HG03460 (cell line): ENCODE data around the gene PUM2.
"Not testable (repeated sequence)": the region's sequence is repeated elsewhere in the genome, so short reads cannot be mapped to it uniquely, and the experiment has no call there.

Source experiments
- ATAC-seq: cut with Tn5 transposase; IDR thresholded peaks from one replicate; pipeline ENCODE4 v1.9.1; 2021; ENCODE audit not compliant: unreplicated experiment

Gene PUM2

DNA sequence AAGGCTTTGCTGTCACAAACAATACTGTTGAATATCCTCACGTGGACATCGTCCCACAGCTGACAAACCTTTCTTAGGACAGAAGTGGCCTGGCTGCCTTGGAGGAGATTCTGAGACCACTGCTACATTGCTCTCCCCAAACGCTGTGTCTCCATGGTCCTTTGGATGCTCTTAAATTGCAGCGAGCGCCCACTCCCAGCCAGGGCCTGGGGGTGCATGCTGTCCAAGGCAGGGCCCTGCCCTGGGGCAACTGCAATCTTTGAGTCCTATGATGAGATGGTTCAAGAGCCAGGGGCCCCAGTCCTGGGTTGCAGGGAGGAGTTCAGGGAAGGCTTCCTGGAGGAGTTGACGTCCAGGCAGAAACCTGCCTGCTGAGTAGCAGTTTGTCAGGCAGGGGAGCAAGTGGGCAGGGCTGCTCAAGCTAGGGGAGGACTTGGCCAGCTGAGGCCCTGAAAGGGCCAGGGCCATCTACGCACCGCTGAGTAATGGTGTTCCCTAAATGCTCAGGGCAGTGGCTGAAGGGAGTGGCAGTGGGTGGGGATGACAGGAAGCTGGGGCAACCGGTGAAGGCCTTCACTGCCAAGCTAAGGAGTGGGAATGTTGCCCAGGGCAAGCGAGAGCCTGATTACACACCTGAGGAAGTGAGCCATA lies 114.9 kb downstream of the PUM2 start:
- ATAC-seq = no peak

DNA sequence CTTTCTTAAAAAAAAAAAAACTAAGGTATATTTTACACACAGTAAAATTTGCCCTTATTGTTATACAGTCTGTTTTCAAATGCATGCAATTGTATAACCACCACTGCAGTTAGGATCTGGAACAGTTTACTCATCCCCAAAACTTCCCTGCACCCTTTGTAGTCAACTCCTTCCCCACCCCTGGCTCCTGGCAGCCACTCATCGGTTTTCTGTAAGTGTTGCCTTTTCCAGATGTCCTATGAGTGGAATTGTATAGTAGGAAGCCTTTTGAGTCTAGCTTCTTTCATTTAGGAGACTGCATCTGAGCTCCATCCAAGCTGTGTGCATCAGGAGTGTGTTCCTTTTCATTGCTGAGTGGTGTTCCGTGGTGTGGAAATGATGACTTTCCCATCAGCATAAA lies 116.0 kb downstream of the PUM2 start:
- not testable (repeated sequence) for ATAC-seq

DNA sequence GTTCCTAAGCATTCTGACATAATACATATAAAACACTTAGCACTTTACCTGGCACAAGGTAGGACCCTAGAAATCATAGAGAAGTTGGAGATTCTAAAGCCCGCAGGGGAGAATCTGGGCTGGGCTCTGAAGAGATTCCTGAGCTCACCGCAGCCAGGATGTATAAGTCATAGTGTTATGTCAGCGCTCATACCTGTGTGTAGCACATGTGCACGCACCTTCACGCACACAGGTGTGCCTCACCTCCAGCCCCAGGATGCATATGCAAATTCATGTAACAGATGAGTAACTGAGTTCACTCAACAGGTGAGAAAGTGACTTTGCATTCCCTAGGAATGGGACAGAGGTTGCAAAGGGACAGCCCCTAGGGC lies 117.8 kb downstream of the PUM2 start:
- ATAC-seq = no peak

DNA sequence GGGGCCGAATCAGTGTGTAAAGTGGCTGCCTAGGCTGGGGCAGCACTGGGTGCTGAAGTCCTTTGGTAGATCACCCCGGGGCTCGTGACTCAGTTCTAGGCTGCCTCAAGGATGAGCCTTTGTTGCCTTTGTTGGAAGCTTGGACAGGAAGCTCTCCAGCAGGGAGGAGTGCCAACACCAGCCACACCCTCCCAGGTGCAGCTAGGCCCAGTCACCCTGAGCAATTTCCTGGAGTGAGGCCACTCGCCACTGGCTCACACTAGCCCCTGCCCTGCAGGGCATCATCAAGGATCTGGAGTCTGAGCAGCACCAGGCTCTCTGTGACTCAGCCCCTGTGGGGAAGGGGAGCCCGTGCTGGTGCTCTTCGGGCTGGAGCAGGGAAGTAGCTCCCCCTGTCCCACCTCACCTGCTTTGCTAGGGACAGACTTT lies 119.0 kb downstream of the PUM2 start:
- ATAC-seq = no peak

DNA sequence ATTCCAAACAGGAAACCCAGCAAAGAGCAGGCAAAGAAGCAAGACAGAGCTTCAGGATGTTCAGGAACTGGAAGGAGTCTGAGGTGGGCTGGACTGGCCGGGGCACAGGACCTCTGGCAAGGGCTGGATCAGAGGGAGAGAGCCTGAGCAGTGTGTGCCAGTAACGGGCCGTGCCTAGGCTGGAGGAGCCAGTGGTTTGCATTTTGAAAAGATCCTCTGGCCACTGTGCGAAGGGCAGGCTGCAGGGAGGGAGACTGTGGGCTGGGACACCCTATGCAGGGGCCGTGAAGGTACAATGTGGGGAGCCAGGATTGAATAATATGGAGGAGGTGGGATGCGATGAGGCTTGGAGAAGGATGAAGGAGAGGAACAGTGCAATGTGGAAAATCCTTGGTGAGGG lies 119.5 kb downstream of the PUM2 start:
- no peak for ATAC-seq

DNA sequence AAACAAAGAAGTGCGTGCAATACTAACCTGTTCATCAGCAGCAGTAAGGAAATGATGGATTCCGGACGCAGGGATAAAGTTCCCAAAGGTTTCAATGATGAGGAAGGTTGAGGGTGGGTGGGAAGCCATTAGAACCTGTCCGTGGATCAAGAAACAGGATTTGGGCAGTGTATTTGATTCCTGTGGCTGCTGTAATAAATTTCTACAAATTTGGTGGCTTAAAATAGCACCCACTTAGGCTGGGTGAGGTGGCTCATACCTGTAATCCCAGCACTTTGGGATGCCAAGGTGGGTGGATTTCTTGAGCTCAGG lies 120.6 kb downstream of the PUM2 start:
- no peak for ATAC-seq

DNA sequence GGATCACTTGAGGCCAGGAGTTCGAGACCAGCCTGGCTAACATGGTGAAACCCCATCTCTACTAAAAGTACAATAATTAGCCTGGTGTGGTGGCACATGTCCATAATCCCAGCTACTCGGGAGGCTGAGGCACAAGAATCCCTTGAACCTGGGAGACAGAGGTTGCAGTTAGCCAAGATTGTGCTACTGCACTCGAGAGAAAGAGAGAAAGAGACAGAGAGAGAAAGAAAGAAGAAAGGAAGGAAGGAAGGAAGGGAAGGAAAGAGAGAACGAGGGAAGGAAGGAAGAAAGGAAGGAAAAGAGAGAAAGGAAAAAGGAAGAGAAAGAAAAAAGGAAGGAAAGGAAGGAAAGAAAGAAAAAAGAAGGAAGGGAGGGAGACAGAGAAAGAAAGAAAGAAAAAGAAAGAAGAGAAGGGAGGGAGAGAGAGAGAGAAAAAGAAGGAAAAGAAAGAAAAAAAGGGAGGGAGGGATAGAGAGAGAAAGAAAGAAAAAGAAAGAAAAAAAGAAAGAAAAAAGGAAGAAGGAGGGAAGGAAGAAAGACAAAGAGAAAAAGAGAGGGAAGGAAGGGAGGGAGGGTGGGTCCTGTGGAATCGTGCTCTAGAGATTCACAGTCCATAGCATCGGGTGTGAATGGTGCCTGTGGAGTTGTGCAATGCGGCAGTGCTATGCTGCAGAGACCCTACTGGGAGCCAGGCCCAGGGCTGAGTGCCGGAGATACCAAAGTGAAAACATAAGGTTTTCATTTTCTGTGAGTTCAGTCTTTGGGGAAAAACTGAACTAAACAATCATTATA lies 121.1 kb downstream of the PUM2 start:
- ATAC-seq = no peak

DNA sequence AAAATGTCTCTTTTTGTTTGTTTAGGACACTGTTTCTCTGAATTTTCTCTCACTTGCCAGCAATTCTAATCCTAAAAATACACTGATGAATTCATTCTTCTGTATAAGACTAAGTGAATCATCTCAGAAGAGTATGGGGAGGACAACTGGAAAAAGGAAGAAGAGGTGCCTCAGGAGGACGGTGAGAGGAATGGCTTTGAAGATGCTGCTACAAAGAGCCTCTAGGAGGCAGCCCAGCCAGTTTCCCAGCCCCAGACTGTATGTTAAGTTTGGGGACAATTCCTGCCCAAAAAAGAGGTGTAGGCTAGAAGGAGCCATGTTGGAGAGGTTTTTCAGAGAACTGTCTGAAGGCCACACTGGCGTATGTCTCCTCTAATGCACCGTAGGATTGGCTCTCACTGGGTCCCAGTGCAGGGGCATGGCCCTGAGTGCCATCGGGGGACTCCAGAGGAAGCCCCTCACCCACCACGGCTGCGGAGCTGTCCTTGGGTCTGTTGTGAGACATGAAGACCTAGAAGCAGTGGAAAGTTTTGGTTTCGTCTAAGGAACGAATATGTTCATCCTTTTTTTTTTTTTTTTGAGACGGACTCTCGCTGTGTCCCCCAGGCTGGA lies 122.6 kb downstream of the PUM2 start:
- no peak for ATAC-seq

DNA sequence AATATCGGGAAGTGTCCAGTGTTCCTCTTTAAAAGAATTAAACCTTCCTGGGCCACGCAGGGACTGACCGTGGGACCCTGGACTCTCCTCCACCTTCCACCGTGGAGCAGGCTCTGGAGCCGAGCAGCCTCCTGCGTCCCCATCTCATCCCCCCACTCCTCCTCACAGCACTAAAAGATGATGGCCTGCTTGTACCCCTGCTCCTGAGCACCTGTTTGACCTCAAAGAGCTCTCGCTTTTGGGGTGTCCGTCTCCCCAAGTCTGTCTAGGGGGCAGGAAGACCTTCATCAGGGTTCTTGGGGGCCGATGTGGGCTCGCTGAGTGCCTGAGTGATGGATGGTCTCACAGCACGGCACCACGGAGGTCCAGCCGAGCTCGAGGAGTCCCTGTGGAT lies 124.5 kb downstream of the PUM2 start:
- no peak for ATAC-seq

DNA sequence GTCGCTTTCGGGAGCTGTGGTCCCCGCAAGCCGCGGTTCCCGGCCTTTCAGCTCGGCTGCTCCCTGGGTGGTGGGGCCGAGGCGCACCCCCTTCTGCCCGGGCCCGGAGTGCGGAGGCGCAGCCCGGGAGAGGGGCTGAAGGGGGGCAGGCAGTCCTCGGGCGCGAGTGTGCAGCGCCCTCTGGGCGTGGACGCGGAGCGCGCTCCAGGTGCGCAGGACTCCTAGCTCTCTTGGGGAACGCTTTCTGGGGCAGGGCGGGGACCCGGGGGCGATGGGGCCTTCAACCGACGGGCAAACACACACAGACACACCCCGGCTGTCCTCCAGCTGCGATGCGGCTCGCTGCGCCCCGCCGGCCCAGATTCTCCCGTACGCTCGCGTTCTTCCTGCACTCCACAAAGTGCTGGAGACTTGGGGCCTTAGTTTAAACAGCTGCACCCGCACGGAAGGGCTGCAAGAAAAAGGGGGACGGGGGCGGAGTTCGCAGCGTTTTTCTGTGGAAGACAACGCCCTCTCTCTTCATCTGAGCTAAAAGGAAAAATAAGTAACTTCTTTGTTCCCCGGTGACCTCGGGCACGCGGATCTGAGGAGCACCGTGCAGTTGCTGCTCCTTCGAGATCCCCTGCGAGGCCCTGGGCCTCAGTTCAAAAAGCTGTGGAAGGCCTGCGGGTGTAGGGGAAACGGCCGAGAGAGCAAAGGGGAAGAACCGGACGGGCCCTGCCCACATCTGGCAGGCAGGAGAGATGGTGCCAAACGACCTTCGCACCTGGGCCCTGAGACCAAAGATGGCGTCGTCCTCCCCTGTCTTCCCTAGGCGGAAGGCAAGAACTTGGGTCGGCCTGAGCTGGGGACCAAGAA lies 125.1 kb downstream of the PUM2 start:
- no peak for ATAC-seq

DNA sequence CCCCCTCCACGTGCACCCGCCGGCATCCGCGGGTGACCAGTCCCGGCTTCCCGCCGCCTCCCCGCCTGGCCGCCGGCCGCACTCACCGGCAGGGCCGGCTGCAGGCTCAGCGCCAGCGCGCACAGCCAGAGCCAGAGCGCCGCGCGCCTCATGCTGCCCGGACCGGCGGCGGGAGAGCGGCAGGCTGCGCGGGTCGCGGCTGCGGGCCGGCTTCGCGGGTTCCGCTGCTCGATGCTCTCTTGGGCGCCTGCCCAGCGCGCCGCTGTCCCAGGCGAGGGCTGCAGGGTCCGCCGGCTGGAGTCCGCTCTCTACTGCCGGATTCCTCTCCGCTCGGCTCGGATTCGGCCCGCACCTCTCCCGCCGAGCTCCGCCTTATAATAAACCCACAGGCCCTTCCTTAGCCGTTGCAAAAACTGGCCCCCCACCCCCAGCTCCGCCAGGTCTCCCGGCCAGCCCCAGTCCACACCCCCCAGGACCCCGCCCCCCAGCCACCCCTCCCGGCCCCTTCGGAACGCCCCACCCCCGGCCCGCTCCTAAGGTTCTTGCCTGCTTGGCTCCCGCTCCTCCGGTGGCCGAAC lies 125.8 kb downstream of the PUM2 start, which contains the start of gene SDC1:
Gene SDC1 (minus strand): TSS at position 415 of the 578 bp plus-strand sequence. CDS start 263 bp downstream, at position 152.
- ATAC-seq = no peak

DNA sequence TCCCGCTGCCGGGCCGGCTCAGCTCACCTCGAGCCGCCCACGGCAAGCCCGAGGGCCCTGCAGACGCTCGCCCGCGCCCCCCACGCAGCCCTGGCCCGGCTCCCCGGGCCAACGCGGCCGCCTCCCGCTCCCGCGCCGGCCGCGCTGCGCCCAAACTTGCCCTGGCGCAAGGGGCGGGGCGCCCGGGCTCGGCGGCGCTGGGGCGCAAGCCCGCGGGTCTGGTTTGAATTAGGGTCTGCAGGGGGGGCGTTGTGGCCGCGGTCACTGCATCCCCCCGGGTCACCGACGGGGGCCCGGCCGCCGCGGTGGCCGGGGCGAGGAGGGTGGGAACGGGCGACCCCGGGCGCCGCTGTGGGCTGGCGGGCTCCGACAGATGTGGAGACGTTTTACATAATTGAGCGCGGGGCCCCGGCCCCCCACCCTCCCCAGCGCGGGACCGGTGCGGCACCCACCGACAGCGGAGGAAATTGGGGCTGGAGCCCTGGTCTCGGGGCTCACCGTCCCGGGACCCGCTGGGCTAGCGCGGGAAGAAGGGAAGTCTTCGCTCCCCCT lies 126.4 kb downstream of the PUM2 start:
- no peak for ATAC-seq

DNA sequence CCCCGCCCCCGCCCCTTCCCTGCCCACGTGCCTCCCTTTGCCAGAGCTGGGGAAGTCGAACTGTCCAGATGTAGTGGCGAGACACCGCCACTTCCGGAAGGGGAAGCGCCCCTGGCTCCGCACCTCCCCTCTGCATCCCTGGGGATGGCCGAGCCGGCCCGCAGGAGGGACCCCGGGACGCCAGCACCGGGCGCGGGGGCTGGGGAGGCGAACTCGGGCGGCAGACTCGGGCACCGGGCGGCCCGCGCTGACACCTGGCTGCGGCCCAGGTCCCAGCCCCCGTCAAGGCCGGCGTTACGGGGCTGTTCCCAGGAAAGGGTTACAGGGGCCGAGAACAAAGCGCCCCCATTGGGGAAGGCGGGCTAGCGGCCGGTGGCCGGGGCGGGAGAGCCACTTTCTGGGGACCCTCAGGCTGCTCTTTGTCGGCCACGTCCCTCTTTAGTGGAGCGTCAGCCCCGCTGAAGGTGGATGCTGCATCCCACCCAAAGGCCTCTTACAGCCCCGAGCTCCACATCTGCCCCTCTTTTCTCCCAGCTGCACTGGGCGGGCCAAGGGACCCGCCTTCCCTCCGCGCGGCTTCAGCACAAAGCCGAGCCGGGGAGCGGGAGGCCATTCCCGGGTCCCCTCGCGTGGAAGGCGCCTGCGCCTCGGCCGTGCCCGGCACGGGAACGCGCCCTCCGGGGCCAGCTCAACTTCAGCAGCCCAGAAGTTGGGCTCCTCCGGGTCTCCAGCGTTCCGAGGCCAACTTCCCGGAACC lies 127.1 kb downstream of the PUM2 start:
- ATAC-seq = no peak

DNA sequence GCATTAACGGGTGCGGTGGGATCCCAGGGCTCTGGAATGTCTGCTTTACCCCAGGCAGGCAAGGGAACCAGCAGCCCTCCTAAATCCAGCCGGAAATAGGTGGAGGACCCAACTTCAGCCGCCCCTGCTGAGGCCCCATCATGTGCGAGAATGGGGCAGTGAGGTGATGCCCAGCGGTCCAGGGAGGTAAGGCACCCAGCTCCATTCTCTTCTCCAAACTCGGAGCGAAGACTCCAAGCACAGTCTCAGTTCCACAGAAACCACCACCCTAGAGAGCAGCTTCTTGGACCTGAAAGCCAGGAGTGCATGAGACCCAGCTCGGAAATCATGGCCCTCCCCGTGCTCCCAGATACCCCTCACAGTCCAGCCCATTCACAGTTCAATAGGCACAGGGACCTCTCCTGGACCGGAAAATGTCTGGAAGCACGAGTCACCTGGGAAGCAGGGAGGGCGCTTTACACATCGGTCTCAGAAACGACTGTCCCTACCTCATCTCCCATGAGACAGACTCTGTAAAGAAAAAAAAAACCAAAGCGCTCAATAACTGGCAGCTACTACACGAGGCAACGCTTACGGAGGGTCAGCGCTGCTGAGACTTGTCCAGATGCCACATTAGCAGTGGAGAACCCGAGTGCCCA lies 127.8 kb downstream of the PUM2 start:
- ATAC-seq = no peak

DNA sequence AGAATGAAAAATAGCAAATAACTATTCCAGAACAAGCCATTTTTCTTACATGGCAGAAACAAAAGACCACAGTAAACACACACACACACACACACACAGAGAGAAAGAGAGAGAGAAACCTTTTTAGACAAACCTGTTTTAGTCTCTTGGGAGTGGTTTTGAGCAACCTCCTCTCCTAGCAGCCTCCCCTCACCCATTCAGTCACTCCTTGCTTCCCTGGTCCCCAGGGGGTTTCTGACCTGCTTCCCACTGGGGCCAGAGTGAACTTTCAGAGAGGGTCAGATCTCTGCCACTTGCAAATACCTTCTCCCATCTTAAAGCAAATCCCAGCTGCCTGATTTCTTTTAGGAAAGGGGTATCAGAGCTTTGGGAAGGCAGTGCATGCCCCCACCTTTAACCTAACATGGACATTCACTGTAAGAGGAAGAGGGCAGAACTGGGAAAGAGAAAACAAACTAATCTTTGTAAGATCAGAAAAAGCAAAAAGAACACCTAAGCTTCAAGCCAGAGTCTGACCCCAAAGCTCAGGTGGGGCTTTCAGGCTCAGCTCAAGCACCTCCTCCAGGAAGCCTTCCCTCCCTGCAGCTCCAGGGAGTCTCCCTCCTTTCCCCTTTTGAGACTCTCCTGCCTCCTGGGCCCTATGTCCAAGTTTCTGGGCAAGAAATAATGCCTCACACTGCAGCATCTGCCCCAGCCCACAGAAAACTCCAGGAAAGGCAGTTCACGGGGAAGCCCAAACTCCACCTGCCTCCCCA lies 128.5 kb downstream of the PUM2 start:
- ATAC-seq = no peak

DNA sequence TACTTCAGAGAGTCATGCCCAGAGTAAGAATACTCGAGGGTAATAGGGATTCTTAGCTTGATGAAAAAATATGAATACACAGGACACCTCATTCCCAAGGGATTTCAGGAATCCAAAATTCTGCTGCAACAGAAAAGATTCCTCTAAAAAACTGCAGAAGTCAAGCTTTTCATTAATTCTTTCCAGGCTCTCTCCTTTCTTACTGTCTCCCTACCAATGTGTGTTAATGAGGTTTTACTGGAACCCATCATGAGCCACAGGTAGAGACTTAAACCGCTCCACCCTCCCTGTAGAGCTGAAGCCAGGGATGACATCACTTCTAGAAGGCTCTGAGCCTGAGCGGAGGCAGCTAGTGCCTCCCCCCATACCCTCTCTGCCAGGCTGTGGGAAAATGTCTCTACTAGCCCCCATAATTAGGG lies 129.1 kb downstream of the PUM2 start:
- no peak for ATAC-seq

DNA sequence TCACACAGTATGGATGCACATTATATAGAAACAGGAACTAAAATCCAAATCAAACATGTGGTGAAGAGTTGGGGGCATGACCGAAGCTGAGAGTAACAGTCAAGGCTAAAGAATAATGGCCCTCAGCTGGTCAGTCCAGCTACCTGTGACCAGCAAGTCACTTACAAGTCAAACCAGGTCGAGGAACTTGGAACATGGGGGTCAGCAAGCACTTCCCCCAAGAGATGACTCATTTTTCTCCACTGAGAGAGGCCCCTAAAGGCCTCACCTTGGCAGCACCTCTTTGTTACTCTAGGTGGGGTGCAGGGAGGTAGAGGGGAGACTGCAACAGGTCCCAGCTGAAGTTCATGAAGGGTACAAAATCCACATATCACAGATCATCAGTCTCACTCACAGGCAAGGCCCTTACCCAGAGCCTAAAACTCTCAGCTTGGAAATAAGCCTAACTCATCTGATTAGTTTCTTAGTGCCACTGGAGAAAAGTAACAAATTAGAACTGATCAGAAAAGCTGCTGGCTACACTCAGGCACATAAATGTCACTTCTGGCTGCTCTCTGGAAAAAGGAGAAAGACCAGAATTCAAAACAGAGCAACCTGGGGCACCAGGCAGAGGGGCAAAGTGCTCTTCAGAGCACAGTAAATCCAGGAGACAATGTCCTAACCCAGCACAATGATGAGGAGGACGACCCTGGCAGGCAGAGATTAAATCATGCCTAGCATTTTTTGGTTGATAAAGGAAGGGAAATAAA lies 129.7 kb downstream of the PUM2 start:
- no peak for ATAC-seq

DNA sequence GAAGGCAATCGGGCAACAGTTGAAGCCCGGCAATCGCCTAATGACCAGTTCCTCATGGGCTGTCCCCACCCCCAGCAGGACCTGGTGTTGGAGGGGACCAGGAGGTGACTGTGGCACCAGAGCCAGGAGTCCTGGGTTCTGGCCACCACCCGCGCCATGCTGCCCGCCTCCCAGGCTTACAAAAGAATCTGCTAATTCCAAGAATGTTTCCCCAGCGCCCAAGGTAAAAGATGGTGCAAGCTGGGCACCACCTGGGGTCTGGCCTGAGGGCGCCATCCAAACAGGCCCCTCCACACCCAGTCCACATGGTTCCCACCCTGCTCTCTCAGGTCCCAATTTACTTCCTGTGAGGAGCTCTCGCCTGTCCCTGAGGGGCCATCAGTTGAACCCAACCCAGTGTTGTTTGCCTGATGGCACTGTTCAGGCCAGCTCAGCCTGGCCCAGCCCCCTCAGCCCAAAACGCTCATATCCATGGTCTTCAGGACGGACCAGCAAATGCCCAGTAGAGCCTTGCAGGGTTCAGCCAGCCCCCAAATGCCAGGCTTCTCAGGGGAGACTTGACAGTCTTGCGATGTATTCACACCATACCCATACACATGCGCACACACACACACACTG lies 130.8 kb downstream of the PUM2 start:
- no peak for ATAC-seq
